ENCODE measurements around the gene C11orf68. TPM values are rescaled to one million over a fixed set of nuclear protein-coding genes. Genes with fewer than 3 reads are reported as not detected.
A peak's percentile ranks its signal among the peaks of the same experiment; 100 is the strongest.

C11orf68 gene
- polyA plus RNA-seq, 3 donors = 21.8 to 31.5 (median 22.8) TPM

DNA sequence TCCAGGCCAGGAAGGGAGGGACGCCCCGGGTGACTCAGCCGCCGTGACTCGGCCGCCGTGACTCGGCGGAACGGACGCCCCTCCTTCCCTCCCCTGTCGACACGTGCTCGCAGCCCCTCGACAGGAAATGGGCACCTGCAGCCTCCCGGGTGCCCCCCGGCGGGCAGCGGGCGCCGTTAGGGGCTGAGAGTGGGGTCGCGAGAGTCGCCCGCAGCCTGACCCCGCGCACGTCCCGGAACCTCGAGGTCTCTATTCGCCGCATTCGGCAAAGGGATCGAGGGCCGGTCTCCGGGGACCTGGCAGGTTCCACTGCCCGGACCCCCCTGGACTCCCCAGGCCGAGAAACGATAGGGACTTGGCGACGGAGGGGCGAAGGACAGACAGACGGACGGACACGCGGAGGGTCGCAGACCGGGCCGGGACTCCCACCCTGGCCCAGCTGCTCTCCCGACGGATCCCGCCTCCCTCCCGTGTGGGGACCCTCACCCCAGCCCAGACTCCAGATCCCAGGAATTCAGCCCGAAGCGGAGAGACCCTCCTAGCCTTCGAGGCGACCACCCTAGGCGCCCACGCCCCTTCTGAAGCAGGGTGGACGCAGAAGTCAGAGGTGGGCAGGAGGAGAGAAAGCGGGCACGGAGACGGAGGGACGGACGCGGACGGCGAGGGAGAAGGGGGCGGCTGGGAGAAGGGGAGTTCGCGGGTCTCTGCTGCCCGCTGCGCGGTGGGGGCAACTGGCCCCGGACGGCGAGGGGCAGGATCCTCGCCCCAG lies 19.3 kb downstream of the C11orf68 start:
- Histone ChIP-seq H3K4me1 (ENCODE audit: control insufficient read depth in 1 of 2, insufficient read depth in 2 of 2, low read length in 2 of 2) (peaks cover 24 to 31% of the 10 kb centered on the region in 2 donors), H3K79me2 (ENCODE audit: insufficient read depth, low read length) (peaks cover 11% of the 10 kb centered on the region), H3K27me3 (ENCODE audit: control insufficient read depth in 2 of 2, insufficient read depth in 2 of 2, low read length in 2 of 2) (no peaks in the 10 kb centered on the region), H3K27ac (ENCODE audit: low read depth in 1 of 2, low read length in 2 of 2) (peak overlapping the region; percentile 36 to 84), H3K9me3 (replicated peaks in 1 of 2; ENCODE audit: control insufficient read depth in 1 of 2, insufficient read depth in 1 of 2, low read length in 2 of 2) (no peaks in the 10 kb centered on the region), H2AFZ (ENCODE audit: insufficient read depth, low read depth, low read length, poor library complexity, severe bottlenecking) (no peak overlapping the region), H3K9ac (ENCODE audit: insufficient read depth, low read length, poor library complexity, severe bottlenecking) (peak overlapping the region; percentile 86), H3K4me2 (replicated peaks; ENCODE audit: extremely low read depth, low read length, poor library complexity, severe bottlenecking) (peak overlapping the region; percentile 96), H3K4me3 (replicated peaks in 1 of 3; ENCODE audit: low read depth in 2 of 3, low read length in 3 of 3) (peak overlapping the region; percentile 60 to 92 (median 85)), H4K20me1 (ENCODE audit: insufficient read depth, low read length) (peaks cover 5% of the 10 kb centered on the region), H3K36me3 (replicated peaks in 1 of 2; ENCODE audit: control insufficient read depth in 1 of 2, insufficient read depth in 2 of 2, low read length in 2 of 2) (peaks cover 0 to 5% of the 10 kb centered on the region in 2 donors)
- peaks cover 11 to 14% of the 10 kb centered on the region in 2 donors for H3K36me3 Mint-ChIP-seq
- intact Hi-C loops (cut with micrococcal nuclease) = loop anchor here in 1 of 2 donors (1.0 to 2.0 kb wide), 2 partner anchors 9 to 19 kb away; partner anchors contain the start of genes C11orf68, CCDC85B and DRAP1
- H3K4me3 Mint-ChIP-seq = peak overlapping the region; percentile 85 to 86
- peaks cover 16% of the 10 kb centered on the region for H3K4me1 Mint-ChIP-seq
- peak overlapping the region; percentile 60 to 92 (median 90) for H3K27ac Mint-ChIP-seq
- DNase-seq = peak; percentile 77 to 88 (median 80)
- WGBS (ENCODE audit: insufficient coverage) = 3% methylated on average over 71 of the region's 78 CpGs
- no peaks in the 10 kb centered on the region for H3K9me3 Mint-ChIP-seq
- H3K27me3 Mint-ChIP-seq (ENCODE audit: low read depth in 3 of 3) = peaks cover 0 to 5% (median 4%) of the 10 kb centered on the region in 3 donors
- no peak for TF ChIP-seq CTCF (IDR thresholded peaks at IDR 0.05)

GRCh38 chr11:65898656-65899355 lies 20.1 kb downstream of the C11orf68 start:
- peaks cover 31 to 39% of the 10 kb centered on the region in 2 donors for H3K4me1 ChIP-seq (ENCODE audit: control insufficient read depth in 1 of 2, insufficient read depth in 2 of 2, low read length in 2 of 2)
- no peak for TF ChIP-seq CTCF (IDR thresholded peaks at IDR 0.05)
- no peak overlapping the region for H2AFZ ChIP-seq (ENCODE audit: insufficient read depth, low read depth, low read length, poor library complexity, severe bottlenecking)
- peak overlapping the region in 1 of 2 donors; percentile 84 for H3K27ac ChIP-seq (ENCODE audit: low read depth in 1 of 2, low read length in 2 of 2)
- 16% methylated on average over 24 of the region's 28 CpGs for WGBS (ENCODE audit: insufficient coverage)
- intact Hi-C loops (cut with micrococcal nuclease) = no loop called here
- peaks cover 11% of the 10 kb centered on the region for H3K79me2 ChIP-seq (ENCODE audit: insufficient read depth, low read length)
- peaks cover 5% of the 10 kb centered on the region for H4K20me1 ChIP-seq (ENCODE audit: insufficient read depth, low read length)
- H3K27me3 Mint-ChIP-seq (ENCODE audit: low read depth in 3 of 3) = peaks cover 0 to 3% (median 3%) of the 10 kb centered on the region in 3 donors
- peaks cover 23% of the 10 kb centered on the region for H3K4me1 Mint-ChIP-seq
- H3K27me3 ChIP-seq (ENCODE audit: control insufficient read depth in 2 of 2, insufficient read depth in 2 of 2, low read length in 2 of 2) = no peaks in the 10 kb centered on the region
- peak overlapping the region; percentile 84 to 86 for H3K4me3 Mint-ChIP-seq
- no peak for DNase-seq
- H3K36me3 Mint-ChIP-seq = peaks cover 11 to 14% of the 10 kb centered on the region in 2 donors
- H3K36me3 ChIP-seq (replicated peaks in 1 of 2; ENCODE audit: control insufficient read depth in 1 of 2, insufficient read depth in 2 of 2, low read length in 2 of 2) = peaks cover 0 to 5% of the 10 kb centered on the region in 2 donors
- peak overlapping the region; percentile 74 to 95 (median 81) for H3K27ac Mint-ChIP-seq
- H3K4me3 ChIP-seq (replicated peaks in 1 of 3; ENCODE audit: low read depth in 2 of 3, low read length in 3 of 3) = peak overlapping the region; percentile 60 to 92 (median 85)
- H3K9ac ChIP-seq (ENCODE audit: insufficient read depth, low read length, poor library complexity, severe bottlenecking) = peak overlapping the region; percentile 86
- no peaks in the 10 kb centered on the region for H3K9me3 ChIP-seq (replicated peaks in 1 of 2; ENCODE audit: control insufficient read depth in 1 of 2, insufficient read depth in 1 of 2, low read length in 2 of 2)
- H3K4me2 ChIP-seq (replicated peaks; ENCODE audit: extremely low read depth, low read length, poor library complexity, severe bottlenecking) = peak overlapping the region; percentile 96
- no peaks in the 10 kb centered on the region for H3K9me3 Mint-ChIP-seq

All from CD14-positive monocyte (primary cell).